HG02588 (cell line): ENCODE measurements around the gene PHACTR2.

Experiments
- ATAC-seq: cut with Tn5 transposase; IDR thresholded peaks from one replicate; pipeline ENCODE4 v1.9.1; 2021; ENCODE audit warnings: mild to moderate bottlenecking, moderate library complexity; ENCODE audit not compliant: unreplicated experiment

Gene PHACTR2

GRCh38 chr6:143803769-143804568 is 126.2 kb downstream of the PHACTR2 start:
- ATAC-seq, result no peak

DNA sequence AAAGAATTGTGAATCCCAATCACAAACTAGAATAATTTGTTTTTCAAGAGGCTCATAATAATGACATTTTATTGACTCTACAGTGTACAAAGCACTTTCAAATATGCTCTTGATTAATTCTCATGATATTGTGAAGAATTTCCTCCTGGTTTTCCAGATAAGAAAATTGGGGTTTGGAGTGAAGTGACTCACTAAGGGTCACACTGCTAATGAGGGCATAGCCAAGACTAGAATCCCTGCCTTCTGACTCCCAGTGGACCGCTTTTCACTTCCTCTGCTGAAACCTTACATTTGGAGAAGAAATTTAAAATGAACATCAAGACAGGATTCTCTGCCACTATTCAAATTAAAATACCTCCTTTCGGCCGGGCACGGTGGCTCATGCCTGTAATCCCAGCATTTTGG is 127.1 kb downstream of the PHACTR2 start:
- no peak for ATAC-seq

DNA sequence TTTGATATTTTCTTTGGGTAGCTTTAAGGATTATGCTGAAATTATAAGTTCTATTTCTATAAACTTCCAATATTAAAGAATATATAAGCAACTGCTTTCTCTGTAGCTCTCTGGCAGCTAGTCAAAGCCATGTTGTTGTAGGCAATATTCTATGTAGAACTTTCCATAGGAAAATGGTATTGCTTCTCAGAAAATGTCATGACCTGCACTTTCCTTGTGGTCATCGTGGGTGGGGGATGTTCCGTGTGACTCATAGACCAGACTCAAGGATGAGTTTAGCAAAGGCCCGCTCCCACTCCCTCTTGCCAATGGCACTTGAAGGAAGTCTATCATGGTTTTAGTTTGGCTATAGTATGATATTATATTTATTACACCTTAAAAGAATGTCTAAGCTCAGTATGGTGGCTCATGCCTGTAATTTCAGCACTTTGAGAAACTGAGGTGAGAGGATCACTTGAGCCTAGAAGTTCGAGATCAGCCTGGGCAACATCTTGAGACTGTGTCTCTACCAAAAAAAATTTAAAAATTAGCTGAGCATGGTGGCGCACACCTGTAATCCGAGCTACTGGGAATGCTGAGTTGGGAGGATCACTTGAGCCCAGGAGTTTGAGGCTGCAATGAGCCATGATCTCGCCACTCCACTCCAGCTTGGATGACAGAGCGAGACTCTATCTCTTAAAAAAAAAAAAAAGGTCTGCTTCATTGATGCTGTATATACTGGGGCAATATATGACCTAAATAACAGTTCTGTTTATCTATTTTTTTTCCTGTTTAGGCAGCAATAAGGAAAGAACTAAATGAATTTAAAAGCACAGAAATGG is 128.7 kb downstream of the PHACTR2 start:
- no peak for ATAC-seq

GRCh38 chr6:143807103-143807772 is 129.5 kb downstream of the PHACTR2 start:
- ATAC-seq, result no peak

DNA sequence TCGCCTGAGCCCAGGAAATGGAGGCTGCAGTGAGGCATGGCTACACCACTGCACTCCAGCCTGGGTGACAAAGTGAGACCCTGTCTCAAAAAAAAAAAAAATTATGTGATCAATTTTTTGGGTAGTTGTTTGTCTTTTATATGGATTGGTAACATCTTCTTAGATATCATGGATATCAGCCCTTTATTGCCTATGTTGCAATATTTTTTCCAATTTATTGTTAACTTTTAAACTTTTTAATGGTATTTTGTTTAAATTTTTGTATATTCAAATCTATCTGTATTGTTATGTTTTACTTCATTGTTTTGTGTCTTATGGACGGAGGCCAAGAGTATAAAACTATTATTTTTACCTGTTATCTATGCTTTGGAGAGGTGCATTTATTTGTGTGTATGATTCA is 133.0 kb downstream of the PHACTR2 start:
- ATAC-seq, result no peak

GRCh38 chr6:143811501-143812157 is 133.9 kb downstream of the PHACTR2 start:
- no peak for ATAC-seq

DNA sequence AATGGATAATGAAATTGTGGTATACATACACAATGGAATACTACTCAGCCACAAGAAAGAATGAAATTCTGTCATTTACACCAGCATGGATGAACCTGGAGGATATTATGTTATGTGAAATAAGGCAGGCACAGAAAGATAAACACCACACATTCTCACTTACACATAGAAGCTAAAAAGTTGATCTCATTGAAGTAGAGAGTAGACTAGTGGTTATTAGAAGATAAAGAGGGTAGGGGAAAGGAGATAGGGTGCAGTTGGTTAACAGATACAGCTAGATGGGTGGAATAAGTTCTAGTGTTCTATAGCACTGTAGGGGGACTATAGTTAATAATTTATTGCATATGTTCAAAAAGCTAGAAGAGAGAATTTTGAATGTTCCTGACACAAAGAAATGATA is 139.9 kb downstream of the PHACTR2 start:
- ATAC-seq, result no peak

DNA sequence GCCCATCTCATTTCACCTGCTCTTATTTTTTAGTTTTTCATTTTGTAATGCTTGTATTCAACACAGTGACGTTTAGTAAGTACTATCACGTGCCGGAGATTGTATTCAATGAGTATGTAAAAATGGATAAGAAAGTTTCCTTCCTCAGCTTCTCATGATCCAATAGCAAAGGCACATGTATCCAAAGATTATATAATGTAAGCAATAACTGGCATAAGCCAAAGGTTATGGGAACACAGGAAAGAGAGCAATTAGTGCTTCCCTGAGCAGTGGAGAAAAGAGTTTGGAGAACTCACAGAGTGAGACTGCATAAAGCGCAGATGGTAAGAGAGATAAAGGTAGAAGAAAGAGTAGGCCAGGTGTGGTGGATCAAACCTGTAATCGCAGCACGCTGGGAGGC is 143.6 kb downstream of the PHACTR2 start:
- ATAC-seq, result no peak

DNA sequence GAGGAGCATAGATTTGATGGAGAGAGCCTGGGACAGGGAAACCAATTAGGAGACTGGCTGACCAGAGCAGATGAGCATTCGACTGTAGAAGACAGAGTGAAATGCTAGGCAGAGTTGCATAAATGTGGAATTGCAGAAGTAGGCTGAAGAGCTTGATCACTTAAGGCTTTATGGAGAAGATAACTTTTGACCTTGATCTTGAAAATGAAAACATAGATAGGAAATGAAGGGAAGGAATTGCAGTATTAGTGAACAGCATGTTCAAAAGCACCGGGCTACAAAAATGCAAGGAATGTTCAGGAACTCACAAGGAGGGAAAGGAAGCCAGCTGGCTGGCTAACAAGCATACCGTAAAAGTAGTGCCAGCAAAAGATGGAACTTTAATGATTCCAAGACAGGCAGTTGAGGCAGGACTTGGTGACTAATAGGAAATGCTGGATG is 144.8 kb downstream of the PHACTR2 start:
- ATAC-seq, result no peak

GRCh38 chr6:143823548-143823947 is 145.8 kb downstream of the PHACTR2 start:
- ATAC-seq, result no peak

GRCh38 chr6:143828572-143828971 is 150.8 kb downstream of the PHACTR2 start:
- ATAC-seq, result no peak

- no peak for ATAC-seq
Observed at GRCh38 chr6:143836150-143836549, 158.4 kb downstream of the PHACTR2 start.

- no peak for ATAC-seq
Observed at GRCh38 chr6:143838395-143838794, 160.6 kb downstream of the PHACTR2 start.

DNA sequence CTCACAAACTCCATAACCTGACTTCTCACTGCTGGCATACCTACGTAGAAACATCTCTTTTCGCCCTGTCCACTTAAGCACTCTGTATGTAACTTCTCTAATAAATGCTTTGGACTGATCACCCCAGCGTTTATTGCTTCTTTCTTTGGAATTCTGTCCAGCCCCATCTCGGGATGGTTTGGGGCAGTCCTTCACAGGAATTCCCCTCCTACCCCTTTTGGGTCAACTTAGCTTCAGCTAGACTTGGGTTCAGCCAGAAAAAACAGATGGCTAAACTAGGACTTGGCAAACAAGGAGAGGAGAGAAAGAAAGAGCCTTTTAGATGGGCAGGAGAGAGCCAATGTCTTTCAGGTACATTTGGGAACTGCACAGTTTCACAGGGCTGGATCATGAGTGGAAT is 161.4 kb downstream of the PHACTR2 start:
- ATAC-seq, result no peak

GRCh38 chr6:143840595-143841265 is 163.0 kb downstream of the PHACTR2 start:
- no peak for ATAC-seq

DNA sequence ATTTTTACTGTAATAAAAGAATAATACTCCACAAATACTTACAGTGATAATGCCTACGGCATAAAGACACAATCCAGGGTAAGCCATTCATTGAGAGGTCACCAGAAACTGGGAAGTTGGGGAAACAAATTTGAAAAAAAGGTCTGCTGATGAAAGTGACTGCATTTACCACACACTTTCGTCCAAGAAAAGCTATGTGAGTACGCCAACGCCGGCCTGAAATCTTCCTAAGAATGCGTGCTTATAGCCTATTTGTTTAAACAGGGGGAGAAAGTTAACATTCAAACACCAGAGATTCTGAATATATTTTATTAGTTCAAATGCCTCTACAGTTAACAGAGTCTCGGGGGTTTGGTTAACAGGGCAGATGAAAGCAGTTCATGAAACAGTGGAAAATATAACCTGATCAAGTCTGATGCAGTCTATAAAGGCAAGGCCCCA is 164.7 kb downstream of the PHACTR2 start:
- ATAC-seq, result no peak

GRCh38 chr6:143842902-143843676 is 165.3 kb downstream of the PHACTR2 start, which contains the start of gene LTV1:
Gene LTV1, plus strand, starts transcription at chr6:143843338. Its CDS starts 140 bp downstream, at chr6:143843478.
- ATAC-seq, result peak; percentile 100

GRCh38 chr6:143843677-143843999 is 165.9 kb downstream of the PHACTR2 start:
- ATAC-seq, result no peak

DNA sequence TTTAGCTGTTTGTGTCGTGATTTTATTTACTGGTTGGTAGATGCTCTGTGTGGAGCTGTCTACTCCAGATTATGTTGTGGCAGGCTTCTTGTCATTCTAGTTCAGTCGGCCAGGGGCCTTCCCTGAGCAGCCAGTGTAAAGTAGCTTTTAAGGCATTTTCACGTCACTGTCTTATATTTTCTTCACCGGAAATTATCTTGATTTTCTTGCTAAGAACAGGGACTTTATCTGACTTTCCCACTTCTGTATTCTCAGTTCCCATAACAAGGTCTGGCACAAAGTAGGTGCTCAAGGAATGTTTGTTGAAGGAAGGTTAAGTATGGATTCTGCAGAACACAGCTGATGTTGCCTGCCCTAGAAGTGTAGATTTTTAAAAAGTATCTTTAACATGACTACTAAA is 166.2 kb downstream of the PHACTR2 start:
- ATAC-seq, result no peak

DNA sequence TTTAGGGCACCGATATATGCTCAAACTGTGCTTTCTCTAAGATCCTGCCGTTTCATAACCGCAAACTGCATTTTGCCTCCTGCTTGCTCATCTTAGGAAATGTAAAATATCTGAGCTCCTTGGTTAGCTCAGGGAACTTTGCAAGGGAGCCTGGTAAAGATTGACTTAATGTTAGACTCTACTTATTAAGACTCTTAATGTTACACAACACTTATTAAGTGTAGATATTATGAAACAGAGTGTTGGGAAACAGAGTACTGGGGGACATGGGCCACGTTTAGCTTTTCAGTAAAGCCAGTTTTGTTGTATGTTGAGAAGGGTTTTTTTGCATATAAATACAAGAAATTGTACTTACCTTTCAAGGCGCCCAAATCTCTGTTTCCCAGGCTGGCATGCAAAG is 167.3 kb downstream of the PHACTR2 start:
- no peak for ATAC-seq
